Lung (tissue), 12 donors: ENCODE data around the gene HMCN2. TPM values are rescaled to one million over a fixed set of nuclear protein-coding genes. Genes with fewer than 3 reads are reported as not detected.

Experiments
- ATAC-seq: fragments of 200-7000 bp; cut with Tn5 transposase; one replicate; pipeline ENCODE4 v1.9.1; 2020; ENCODE audit warnings: moderate number of reproducible peaks; ENCODE audit not compliant: insufficient read depth, low FRiP score
- DNase-seq, 3 donors: peaks; one replicate each; pipeline ENCODE4 v3.0.0-alpha.2; 2013 to 2017
- H3K27ac ChIP-seq, 2 donors: one replicate each; pipeline ENCODE4 v1.5.1; 2013; ENCODE audit warnings: mild to moderate bottlenecking in 2 of 2, moderate library complexity in 2 of 2, control low read depth in 1 of 2, inconsistent platforms in 1 of 2, low read depth in 1 of 2, low read length in 1 of 2
- H3K27me3 ChIP-seq, 3 donors: one replicate each; pipeline ENCODE4 v1.5.1; 2013; ENCODE audit warnings: low read length in 2 of 3; ENCODE audit not compliant: control insufficient read depth in 3 of 3, insufficient read depth in 3 of 3
- H3K36me3 ChIP-seq, 4 donors: one replicate each; pipeline ENCODE4 v1.5.1; 2013; ENCODE audit warnings: low read length in 4 of 4, mild to moderate bottlenecking in 1 of 4, moderate library complexity in 1 of 4; ENCODE audit not compliant: control insufficient read depth in 4 of 4, insufficient read depth in 4 of 4
- H3K4me1 ChIP-seq, 5 donors: one replicate each; pipeline ENCODE4 v1.5.1; 2013; ENCODE audit warnings: low read length in 5 of 5, mild to moderate bottlenecking in 2 of 5, moderate library complexity in 1 of 5; ENCODE audit not compliant: control insufficient read depth in 5 of 5, insufficient read depth in 5 of 5
- H3K4me3 ChIP-seq: one replicate; pipeline ENCODE4 v1.5.1; 2013; ENCODE audit warnings: mild to moderate bottlenecking, control low read depth, moderate library complexity
- H3K9ac ChIP-seq, 2 donors: one replicate each; pipeline ENCODE4 v1.5.1; 2013; ENCODE audit warnings: low read length in 2 of 2, control low read depth in 1 of 2; ENCODE audit not compliant: insufficient read depth in 1 of 2
- H3K9me3 ChIP-seq, 4 donors: one replicate each; pipeline ENCODE4 v1.5.1; 2013; ENCODE audit warnings: low read length in 3 of 4, mild to moderate bottlenecking in 1 of 4, moderate library complexity in 1 of 4; ENCODE audit not compliant: control insufficient read depth in 4 of 4, insufficient read depth in 3 of 4
- CTCF ChIP-seq: IDR thresholded peaks from 2 replicates; pipeline ENCODE4 v1.5.1; 2012; ENCODE audit warnings: mild to moderate bottlenecking; ENCODE audit errors: control extremely low read depth, extremely low read depth
- WGBS, 2 donors: extraction: QIAGEN DNeasy Blood & Tissue Kit; methylation state at CpG; one replicate each; pipeline ENCODE4 v1.1.7; 2013; 5-methylcytosine and 5-hydroxymethylcytosine counted together
- polyA plus RNA-seq, 2 donors: library from polyadenylated mRNA; stranded (reverse); fragments of 200-250 nt; gene quantifications; one replicate each; pipeline ENCODE4 v1.2.1, GENCODE V29; 2013
- total RNA-seq, 2 donors: library from RNA; depleted of rRNA in 1 of 2; stranded (reverse); fragments of >200 nt in 1 of 2; gene quantifications; one replicate each; pipeline ENCODE4 v1.2.1, GENCODE V29; 2014 to 2021
- donor health status: control.
- donor health status: control.
- donor health status: Bipolar disorder and iron deficiency.
- donor health status: healthy.
- donor health status: DM: yes; HTN: yes; CAD: no.

Gene HMCN2
- total and polyA plus RNA-seq, 4 donors: 2.1 to 5.2 (median 3.7) TPM

GRCh38 chr9:130359819-130360218, 94.3 kb downstream of the HMCN2 start:
- DNase-seq: no peak
- WGBS, 2 donors: 69 to 75% methylated on average over 9 of the region's 9 CpGs

GRCh38 chr9:130360672-130361071, 95.1 kb downstream of the HMCN2 start:
- Histone ChIP-seq H3K27me3 (no peaks in the 10 kb centered on the region), H3K9me3 (no peaks in the 10 kb centered on the region), H3K27ac (no peak overlapping the region), H3K36me3 (no peaks in the 10 kb centered on the region), H3K4me1 (peaks cover 0 to 5% (median 0%) of the 10 kb centered on the region in 5 donors), H3K9ac (no peak overlapping the region), H3K4me3 (no peak overlapping the region)
- WGBS, 2 donors: 83 to 100% methylated on average over 1 of the region's 1 CpG
- no peak for TF ChIP-seq CTCF
- DNase-seq: no peak
- ATAC-seq: no peak

More at GRCh38 chr9:130359819-130360218, 94.3 kb downstream of the HMCN2 start:
- H3K27ac ChIP-seq: no peak overlapping the region
- no peaks in the 10 kb centered on the region for H3K36me3 ChIP-seq
- H3K4me1 ChIP-seq: peaks cover 0 to 5% (median 0%) of the 10 kb centered on the region in 5 donors
- no peaks in the 10 kb centered on the region for H3K27me3 ChIP-seq
- no peaks in the 10 kb centered on the region for H3K9me3 ChIP-seq
- H3K9ac ChIP-seq: no peak overlapping the region
- H3K4me3 ChIP-seq: no peak overlapping the region
- no peak for ATAC-seq
- TF ChIP-seq CTCF: no peak

GRCh38 chr9:130361873-130362362, 96.4 kb downstream of the HMCN2 start:
- ATAC-seq: no peak
- no peaks in the 10 kb centered on the region for H3K27me3 ChIP-seq
- TF ChIP-seq CTCF: no peak
- H3K9me3 ChIP-seq: no peaks in the 10 kb centered on the region
- H3K27ac ChIP-seq: no peak overlapping the region
- 90 to 94% methylated on average over 9 of the region's 9 CpGs for WGBS, 2 donors
- H3K4me3 ChIP-seq: no peak overlapping the region
- H3K4me1 ChIP-seq: peaks cover 0 to 5% (median 0%) of the 10 kb centered on the region in 5 donors
- H3K36me3 ChIP-seq: no peaks in the 10 kb centered on the region
- no peak for DNase-seq
- no peak overlapping the region for H3K9ac ChIP-seq

- Histone ChIP-seq H3K4me1 (peaks cover 0 to 5% (median 0%) of the 10 kb centered on the region in 5 donors), H3K9me3 (no peaks in the 10 kb centered on the region), H3K4me3 (no peak overlapping the region), H3K36me3 (no peaks in the 10 kb centered on the region), H3K27ac (no peak overlapping the region), H3K27me3 (peaks cover 0 to 2% (median 0%) of the 10 kb centered on the region in 3 donors), H3K9ac (no peak overlapping the region)
- 93 to 95% methylated on average over 13 of the region's 13 CpGs for WGBS, 2 donors
- TF ChIP-seq CTCF: no peak
- DNase-seq (no peak), ATAC-seq (no peak)
Measured at GRCh38 chr9:130362691-130363090, 97.1 kb downstream of the HMCN2 start.
